Lung (tissue), 12 donors: ENCODE measurements around the gene LIMS2. TPM values are rescaled to one million over a fixed set of nuclear protein-coding genes. Genes with fewer than 3 reads are reported as not detected.

ENCODE experiments used
- ATAC-seq: fragments of 200-7000 bp; cut with Tn5 transposase; one replicate; pipeline ENCODE4 v1.9.1; 2020; ENCODE audit warnings: moderate number of reproducible peaks; ENCODE audit not compliant: insufficient read depth, low FRiP score
- DNase-seq, 3 donors: peaks; one replicate each; pipeline ENCODE4 v3.0.0-alpha.2; 2013 to 2017
- H3K27ac ChIP-seq, 2 donors: one replicate each; pipeline ENCODE4 v1.5.1; 2013; ENCODE audit warnings: mild to moderate bottlenecking in 2 of 2, moderate library complexity in 2 of 2, control low read depth in 1 of 2, inconsistent platforms in 1 of 2, low read depth in 1 of 2, low read length in 1 of 2
- H3K27me3 ChIP-seq, 3 donors: one replicate each; pipeline ENCODE4 v1.5.1; 2013; ENCODE audit warnings: low read length in 2 of 3; ENCODE audit not compliant: control insufficient read depth in 3 of 3, insufficient read depth in 3 of 3
- H3K36me3 ChIP-seq, 4 donors: one replicate each; pipeline ENCODE4 v1.5.1; 2013; ENCODE audit warnings: low read length in 4 of 4, mild to moderate bottlenecking in 1 of 4, moderate library complexity in 1 of 4; ENCODE audit not compliant: control insufficient read depth in 4 of 4, insufficient read depth in 4 of 4
- H3K4me1 ChIP-seq, 5 donors: one replicate each; pipeline ENCODE4 v1.5.1; 2013; ENCODE audit warnings: low read length in 5 of 5, mild to moderate bottlenecking in 2 of 5, moderate library complexity in 1 of 5; ENCODE audit not compliant: control insufficient read depth in 5 of 5, insufficient read depth in 5 of 5
- H3K4me3 ChIP-seq: one replicate; pipeline ENCODE4 v1.5.1; 2013; ENCODE audit warnings: mild to moderate bottlenecking, control low read depth, moderate library complexity
- H3K9ac ChIP-seq, 2 donors: one replicate each; pipeline ENCODE4 v1.5.1; 2013; ENCODE audit warnings: low read length in 2 of 2, control low read depth in 1 of 2; ENCODE audit not compliant: insufficient read depth in 1 of 2
- H3K9me3 ChIP-seq, 4 donors: one replicate each; pipeline ENCODE4 v1.5.1; 2013; ENCODE audit warnings: low read length in 3 of 4, mild to moderate bottlenecking in 1 of 4, moderate library complexity in 1 of 4; ENCODE audit not compliant: control insufficient read depth in 4 of 4, insufficient read depth in 3 of 4
- CTCF ChIP-seq: IDR thresholded peaks from 2 replicates; pipeline ENCODE4 v1.5.1; 2012; ENCODE audit warnings: mild to moderate bottlenecking; ENCODE audit errors: control extremely low read depth, extremely low read depth
- WGBS, 2 donors: extraction: QIAGEN DNeasy Blood & Tissue Kit; methylation state at CpG; one replicate each; pipeline ENCODE4 v1.1.7; 2013; 5-methylcytosine and 5-hydroxymethylcytosine counted together
- polyA plus RNA-seq, 2 donors: library from polyadenylated mRNA; stranded (reverse); fragments of 200-250 nt; gene quantifications; one replicate each; pipeline ENCODE4 v1.2.1, GENCODE V29; 2013
- total RNA-seq, 2 donors: library from RNA; depleted of rRNA in 1 of 2; stranded (reverse); fragments of >200 nt in 1 of 2; gene quantifications; one replicate each; pipeline ENCODE4 v1.2.1, GENCODE V29; 2014 to 2021
- donor health status: control.
- donor health status: control.
- donor health status: Bipolar disorder and iron deficiency.
- donor health status: healthy.
- donor health status: DM: yes; HTN: yes; CAD: no.

LIMS2 gene
- total and polyA plus RNA-seq, 4 donors, result 22.2 to 138 (median 80.4) TPM

- peak in 1 of 3 donors; percentile 9 for DNase-seq
- no peak overlapping the region for H3K4me3 ChIP-seq
- H3K36me3 ChIP-seq, result no peaks in the 10 kb centered on the region
- H3K4me1 ChIP-seq, result no peaks in the 10 kb centered on the region
- ATAC-seq, result no peak
- no peak overlapping the region for H3K9ac ChIP-seq
- TF ChIP-seq CTCF, result no peak
- WGBS, 2 donors, result 80 to 85% methylated on average over 16 of the region's 16 CpGs
- peaks cover 0 to 2% (median 0%) of the 10 kb centered on the region in 4 donors for H3K9me3 ChIP-seq
- H3K27ac ChIP-seq, result no peak overlapping the region
- no peaks in the 10 kb centered on the region for H3K27me3 ChIP-seq
Measured at GRCh38 chr2:127619877-127620705, 55.2 kb downstream of the LIMS2 start.

GRCh38 chr2:127619203-127619590 lies 56.1 kb downstream of the LIMS2 start:
- DNase-seq, result no peak
- Histone ChIP-seq H3K36me3 (no peaks in the 10 kb centered on the region), H3K4me1 (no peaks in the 10 kb centered on the region), H3K27ac (no peak overlapping the region), H3K27me3 (no peaks in the 10 kb centered on the region), H3K9me3 (peaks cover 0 to 6% (median 0%) of the 10 kb centered on the region in 4 donors), H3K4me3 (no peak overlapping the region), H3K9ac (no peak overlapping the region)
- WGBS, 2 donors, result 95 to 96% methylated on average over 6 of the region's 6 CpGs
- no peak for ATAC-seq
- no peak for TF ChIP-seq CTCF

GRCh38 chr2:127618551-127619202 lies 56.7 kb downstream of the LIMS2 start:
- no peaks in the 10 kb centered on the region for H3K4me1 ChIP-seq
- no peaks in the 10 kb centered on the region for H3K27me3 ChIP-seq
- no peaks in the 10 kb centered on the region for H3K36me3 ChIP-seq
- no peak overlapping the region for H3K27ac ChIP-seq
- ATAC-seq, result no peak
- peaks cover 0 to 10% (median 0%) of the 10 kb centered on the region in 4 donors for H3K9me3 ChIP-seq
- peak in 1 of 3 donors; percentile 9 for DNase-seq
- H3K4me3 ChIP-seq, result no peak overlapping the region
- no peak for TF ChIP-seq CTCF
- H3K9ac ChIP-seq, result no peak overlapping the region
- WGBS, 2 donors, result 80 to 85% methylated on average over 7 of the region's 7 CpGs
